Breast epithelium (tissue), 4 donors: ENCODE results near the gene ADAMTSL2. TPM values are rescaled to one million over a fixed set of nuclear protein-coding genes. Genes with fewer than 3 reads are reported as not detected.

ENCODE experiments used
- DNase-seq, 2 donors: peaks; one replicate each; pipeline ENCODE4 v3.0.0-alpha.2; 2019; ENCODE audit warnings: low spot score in 2 of 2
- H3K27ac ChIP-seq, 2 donors: fragments of 200-600 bp; sonication (generic) in 1 of 2; one replicate each; pipeline ENCODE4 v1.5.1; 2016 to 2019; ENCODE audit warnings: mild to moderate bottlenecking in 1 of 2
- H3K27me3 ChIP-seq, 2 donors: fragments of 200-600 bp; sonication (generic) in 1 of 2; one replicate each; pipeline versions ENCODE4 v1.5.1 to v1.6.0; 2017 to 2019; ENCODE audit warnings: control low read depth in 1 of 2, mild to moderate bottlenecking in 1 of 2
- H3K36me3 ChIP-seq: fragments of 200-600 bp; one replicate; pipeline ENCODE4 v1.5.1; 2019
- H3K4me1 ChIP-seq, 2 donors: fragments of 200-600 bp; sonication (generic); one replicate each; pipeline ENCODE4 v1.5.1; 2016 to 2019; ENCODE audit warnings: control low read depth in 1 of 2
- H3K4me3 ChIP-seq, 3 donors: fragments of 200-600 bp; sonication (generic); 1 replicate in 2 of 3; 2 replicates in 1 of 3; pipeline ENCODE4 v1.5.1; 2016 to 2019; ENCODE audit warnings: mild to moderate bottlenecking in 3 of 3, moderate library complexity in 2 of 3
- H3K9me3 ChIP-seq, 2 donors: fragments of 200-600 bp; sonication (generic) in 1 of 2; one replicate each; pipeline ENCODE4 v1.5.1; 2016 to 2019; ENCODE audit warnings: control low read depth in 1 of 2
- POLR2A ChIP-seq: fragments of 450-650 bp; IDR thresholded peaks from one replicate; pipeline ENCODE4 v1.6.1; 2016; ENCODE audit warnings: antibody characterized with exemption, mild to moderate bottlenecking, moderate library complexity
- POLR2AphosphoS5 ChIP-seq, 3 donors: sonication (generic); formaldehyde crosslinking; IDR thresholded peaks; one replicate each; pipeline ENCODE4 v1.6.1; 2017; ENCODE audit warnings: antibody characterized with exemption in 3 of 3
- intact Hi-C: fragments of 100-400 bp; cut with DNase I; formaldehyde crosslinking; loops from one replicate; pipeline ENCODE4 v1.15.1; 2023; ENCODE audit warnings: low total_unique reads
- total RNA-seq, 3 donors: library from RNA; depleted of rRNA; stranded (reverse); fragments of >200 nt; gene quantifications; one replicate each; pipeline ENCODE4 v1.1.0, GENCODE V29; 2016
- TF ChIP-seq, protein P1 (sequence below), 3 donors: fragments of 450-650 bp; IDR thresholded peaks; one replicate each; pipeline ENCODE4 v1.5.1; 2016 to 2017; ENCODE audit warnings: antibody characterized with exemption in 3 of 3, mild to moderate bottlenecking in 3 of 3, moderate library complexity in 3 of 3

Gene ADAMTSL2
- total RNA-seq, 3 donors from 2014 or later, result 0.33 to 0.80 (median 0.44) TPM

DNA sequence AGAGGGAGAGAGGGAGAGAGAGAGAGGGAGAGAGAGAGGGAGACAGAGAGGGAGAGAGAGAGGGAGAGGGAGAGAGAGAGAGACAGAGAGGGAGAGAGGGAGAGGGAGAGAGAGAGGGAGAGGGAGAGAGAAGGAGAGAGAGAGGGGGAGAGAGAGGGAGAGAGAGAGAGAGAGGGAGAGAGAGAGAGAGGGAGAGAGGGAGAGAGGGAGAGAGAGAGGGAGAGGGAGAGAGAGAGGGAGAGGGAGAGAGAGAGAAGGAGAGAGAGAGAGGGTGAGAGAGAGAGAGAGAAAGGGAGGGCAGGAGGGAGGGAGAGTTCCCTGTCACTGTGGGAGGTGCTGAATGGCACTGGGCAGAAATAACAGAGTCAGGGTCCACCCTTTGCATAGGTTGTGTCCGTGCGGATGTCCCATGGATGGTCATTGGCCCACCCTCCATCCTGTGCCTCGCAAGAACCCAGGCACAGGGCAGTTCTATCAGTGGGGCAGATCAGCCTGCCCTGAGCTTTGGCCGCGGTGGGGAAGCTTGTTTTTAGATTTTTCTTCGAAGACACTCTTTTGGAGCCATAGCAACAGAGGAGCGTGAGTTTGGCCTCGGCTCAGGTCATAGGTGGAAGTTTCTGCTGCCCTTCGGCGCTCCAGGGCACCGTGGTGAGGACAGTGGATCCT lies 30.1 kb downstream of the ADAMTSL2 start:
- peaks cover 7 to 17% of the 10 kb centered on the region in 2 donors for H3K4me1 ChIP-seq
- DNase-seq, result no peak
- no peak overlapping the region for H3K4me3 ChIP-seq
- H3K36me3 ChIP-seq, result no peaks in the 10 kb centered on the region
- no peak for TF ChIP-seq POLR2A
- TF ChIP-seq POLR2AphosphoS5 (IDR thresholded peaks at IDR 0.05), result no peak
- TF ChIP-seq, protein P1, sequence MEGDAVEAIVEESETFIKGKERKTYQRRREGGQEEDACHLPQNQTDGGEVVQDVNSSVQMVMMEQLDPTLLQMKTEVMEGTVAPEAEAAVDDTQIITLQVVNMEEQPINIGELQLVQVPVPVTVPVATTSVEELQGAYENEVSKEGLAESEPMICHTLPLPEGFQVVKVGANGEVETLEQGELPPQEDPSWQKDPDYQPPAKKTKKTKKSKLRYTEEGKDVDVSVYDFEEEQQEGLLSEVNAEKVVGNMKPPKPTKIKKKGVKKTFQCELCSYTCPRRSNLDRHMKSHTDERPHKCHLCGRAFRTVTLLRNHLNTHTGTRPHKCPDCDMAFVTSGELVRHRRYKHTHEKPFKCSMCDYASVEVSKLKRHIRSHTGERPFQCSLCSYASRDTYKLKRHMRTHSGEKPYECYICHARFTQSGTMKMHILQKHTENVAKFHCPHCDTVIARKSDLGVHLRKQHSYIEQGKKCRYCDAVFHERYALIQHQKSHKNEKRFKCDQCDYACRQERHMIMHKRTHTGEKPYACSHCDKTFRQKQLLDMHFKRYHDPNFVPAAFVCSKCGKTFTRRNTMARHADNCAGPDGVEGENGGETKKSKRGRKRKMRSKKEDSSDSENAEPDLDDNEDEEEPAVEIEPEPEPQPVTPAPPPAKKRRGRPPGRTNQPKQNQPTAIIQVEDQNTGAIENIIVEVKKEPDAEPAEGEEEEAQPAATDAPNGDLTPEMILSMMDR (IDR thresholded peaks at IDR 0.05), result peak in 1 of 3 donors; percentile 12
- H3K9me3 ChIP-seq, result no peaks in the 10 kb centered on the region
- intact Hi-C loops, result no loop called here
- peaks cover 0 to 3% of the 10 kb centered on the region in 2 donors for H3K27me3 ChIP-seq
- no peak overlapping the region for H3K27ac ChIP-seq

DNA sequence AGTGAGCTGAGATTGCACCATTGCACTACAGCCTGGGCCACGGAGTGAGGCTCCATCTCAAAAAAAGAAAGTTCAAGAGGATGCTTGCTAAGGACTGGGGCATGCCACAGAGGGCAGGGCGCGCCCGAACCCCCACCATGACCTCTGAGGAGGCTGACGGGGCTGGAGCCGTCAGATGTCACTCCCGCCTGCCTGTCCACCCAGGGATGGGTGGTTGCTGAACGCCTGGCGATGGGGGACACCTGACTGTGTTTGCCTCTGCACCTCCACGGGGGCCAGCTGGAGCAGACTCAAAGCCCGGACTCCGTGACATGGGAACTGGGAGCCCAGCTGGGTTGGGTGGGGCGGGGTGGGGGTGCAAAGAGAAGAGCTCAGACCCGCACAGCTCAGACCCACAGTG lies 31.9 kb downstream of the ADAMTSL2 start:
- no peaks in the 10 kb centered on the region for H3K9me3 ChIP-seq
- intact Hi-C loops, result no loop called here
- TF ChIP-seq POLR2AphosphoS5 (IDR thresholded peaks at IDR 0.05) (no peak), POLR2A (no peak)
- TF ChIP-seq, protein P1 (IDR thresholded peaks at IDR 0.05), result no peak
- H3K4me1 ChIP-seq, result peaks cover 7 to 8% of the 10 kb centered on the region in 2 donors
- H3K27ac ChIP-seq, result no peak overlapping the region
- H3K36me3 ChIP-seq, result no peaks in the 10 kb centered on the region
- no peak for DNase-seq
- H3K27me3 ChIP-seq, result peaks cover 3% of the 10 kb centered on the region in 2 donors
- H3K4me3 ChIP-seq, result no peak overlapping the region

DNA sequence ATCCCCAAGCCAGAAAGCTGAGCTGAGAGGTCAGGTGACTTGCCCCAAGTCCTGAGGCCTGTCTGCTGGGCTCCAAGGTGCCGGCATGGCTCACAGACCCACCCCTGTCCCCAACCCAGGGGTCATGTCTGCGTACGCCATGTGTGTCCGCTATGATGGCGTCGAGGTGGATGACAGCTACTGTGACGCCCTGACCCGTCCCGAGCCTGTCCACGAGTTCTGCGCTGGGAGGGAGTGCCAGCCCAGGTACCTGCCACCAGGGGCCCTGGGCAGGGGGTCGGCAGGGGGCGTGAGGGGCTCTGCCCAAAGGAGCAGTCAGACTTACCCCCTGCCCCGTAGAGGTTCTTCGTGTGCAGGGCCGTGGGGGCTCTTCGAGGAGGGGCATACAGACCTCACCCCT lies 32.3 kb downstream of the ADAMTSL2 start:
- Histone ChIP-seq H3K36me3 (no peaks in the 10 kb centered on the region), H3K9me3 (no peaks in the 10 kb centered on the region), H3K4me1 (peaks cover 7 to 8% of the 10 kb centered on the region in 2 donors), H3K27ac (no peak overlapping the region), H3K4me3 (no peak overlapping the region), H3K27me3 (peaks cover 3 to 6% of the 10 kb centered on the region in 2 donors)
- no peak for DNase-seq
- intact Hi-C loops, result no loop called here
- TF ChIP-seq POLR2A (no peak), POLR2AphosphoS5 (IDR thresholded peaks at IDR 0.05) (no peak)

DNA sequence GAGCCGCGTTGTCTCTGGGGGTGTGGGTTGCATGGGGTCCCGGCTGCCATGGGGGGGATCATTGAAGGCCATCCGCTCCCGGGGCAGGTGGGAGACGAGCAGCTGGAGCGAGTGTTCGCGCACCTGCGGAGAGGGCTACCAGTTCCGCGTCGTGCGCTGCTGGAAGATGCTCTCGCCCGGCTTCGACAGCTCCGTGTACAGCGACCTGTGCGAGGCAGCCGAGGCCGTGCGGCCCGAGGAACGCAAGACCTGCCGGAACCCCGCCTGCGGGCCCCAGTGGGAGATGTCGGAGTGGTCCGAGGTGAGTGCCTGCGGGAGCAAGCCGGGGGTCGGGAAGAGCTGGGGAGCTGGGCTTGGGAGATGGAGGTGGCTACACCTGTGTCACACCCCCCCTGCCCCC lies 33.7 kb downstream of the ADAMTSL2 start:
- Histone ChIP-seq H3K4me3 (no peak overlapping the region), H3K4me1 (peaks cover 3 to 4% of the 10 kb centered on the region in 2 donors), H3K9me3 (no peaks in the 10 kb centered on the region), H3K27me3 (peaks cover 3 to 11% of the 10 kb centered on the region in 2 donors), H3K27ac (no peak overlapping the region), H3K36me3 (no peaks in the 10 kb centered on the region)
- intact Hi-C loops, result no loop called here
- no peak for DNase-seq
- TF ChIP-seq POLR2A, result no peak
- no peak for TF ChIP-seq POLR2AphosphoS5 (IDR thresholded peaks at IDR 0.05)
- TF ChIP-seq, protein P1 (IDR thresholded peaks at IDR 0.05), result no peak

DNA sequence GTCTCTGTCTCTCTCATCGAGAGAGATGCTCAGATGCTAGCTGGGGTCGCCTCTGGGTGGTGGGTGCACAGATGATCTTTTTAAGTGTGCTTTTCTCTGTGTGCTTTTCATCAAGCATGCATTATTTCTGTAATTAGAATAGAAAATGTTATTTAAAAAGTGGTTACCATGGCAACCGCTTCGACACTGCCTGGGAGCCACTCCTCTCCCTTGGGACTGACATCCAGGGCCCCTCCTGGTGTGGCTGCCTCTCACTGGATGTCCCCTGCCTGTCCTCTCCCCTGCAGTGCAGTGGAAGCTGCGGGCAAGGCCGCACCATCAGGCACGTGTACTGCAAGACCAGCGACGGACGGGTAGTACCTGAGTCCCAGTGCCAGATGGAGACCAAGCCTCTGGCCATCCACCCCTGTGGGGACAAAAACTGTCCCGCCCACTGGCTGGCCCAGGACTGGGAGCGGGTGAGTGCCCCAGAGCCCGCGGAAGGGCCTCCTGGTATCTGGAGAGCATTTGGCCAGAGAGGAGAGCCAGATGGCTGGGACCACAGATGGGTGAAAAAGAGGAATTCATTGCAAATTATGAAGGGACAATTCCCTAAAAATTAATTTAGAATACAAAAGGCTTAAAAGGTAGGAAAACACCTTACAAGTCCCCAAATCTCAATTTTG lies 34.7 kb downstream of the ADAMTSL2 start:
- Histone ChIP-seq H3K4me1 (no peaks in the 10 kb centered on the region), H3K4me3 (no peak overlapping the region), H3K27me3 (peaks cover 0 to 16% of the 10 kb centered on the region in 2 donors), H3K9me3 (no peaks in the 10 kb centered on the region), H3K27ac (no peak overlapping the region), H3K36me3 (no peaks in the 10 kb centered on the region)
- intact Hi-C loops, result no loop called here
- TF ChIP-seq, protein P1 (IDR thresholded peaks at IDR 0.05), result no peak
- TF ChIP-seq POLR2A (no peak), POLR2AphosphoS5 (IDR thresholded peaks at IDR 0.05) (no peak)
- no peak for DNase-seq
